Tibial nerve (tissue), 4 donors: ENCODE results near the gene AEBP1. TPM values are rescaled to one million over a fixed set of nuclear protein-coding genes. Genes with fewer than 3 reads are reported as not detected.
A peak's percentile ranks its signal among the peaks of the same experiment; 100 is the strongest.

ENCODE experiments used
- DNase-seq, 2 donors: peaks; one replicate each; pipeline ENCODE4 v3.0.0-alpha.2; 2019; ENCODE audit warnings: low spot score in 2 of 2
- H3K27ac ChIP-seq, 4 donors: fragments of 200-600 bp; sonication (generic) in 3 of 4; one replicate each; pipeline ENCODE4 v1.5.1; 2017 to 2019; ENCODE audit warnings: mild to moderate bottlenecking in 1 of 4
- H3K27me3 ChIP-seq, 2 donors: fragments of 200-600 bp; sonication (generic) in 1 of 2; one replicate each; pipeline versions ENCODE4 v1.5.1 to v1.6.0; 2017 to 2019
- H3K36me3 ChIP-seq, 3 donors: fragments of 200-600 bp; sonication (generic); one replicate each; pipeline ENCODE4 v1.5.1; 2018 to 2019
- H3K4me1 ChIP-seq, 4 donors: fragments of 200-600 bp; sonication (generic) in 3 of 4; one replicate each; pipeline ENCODE4 v1.5.1; 2017 to 2019
- H3K4me3 ChIP-seq, 4 donors: fragments of 200-600 bp; sonication (generic) in 3 of 4; one replicate each; pipeline ENCODE4 v1.5.1; 2017 to 2019; ENCODE audit warnings: mild to moderate bottlenecking in 1 of 4, moderate library complexity in 1 of 4
- H3K9me3 ChIP-seq, 4 donors: fragments of 200-600 bp; sonication (generic) in 3 of 4; one replicate each; pipeline ENCODE4 v1.5.1; 2017 to 2019
- CTCF ChIP-seq, 5 experiments: fragments of 200-600 bp in 3 of 5; fragments of 450-650 bp in 2 of 5; sonication (generic) in 3 of 5; IDR thresholded peaks; one replicate each; pipeline ENCODE4 v1.5.1; 2016 to 2019; ENCODE audit warnings: antibody characterized with exemption in 5 of 5, mild to moderate bottlenecking in 3 of 5, moderate library complexity in 2 of 5
- EP300 ChIP-seq, 2 donors: sonication (generic); formaldehyde crosslinking; IDR thresholded peaks; one replicate each; pipeline ENCODE4 v1.6.1; 2017; ENCODE audit warnings: antibody characterized with exemption in 2 of 2, mild to moderate bottlenecking in 1 of 2
- POLR2A ChIP-seq, 2 donors: fragments of 450-650 bp; IDR thresholded peaks; one replicate each; pipeline ENCODE4 v1.6.1; 2017; ENCODE audit warnings: antibody characterized with exemption in 2 of 2, mild to moderate bottlenecking in 2 of 2, moderate library complexity in 2 of 2
- WGBS, 2 donors: methylation state at CpG; one replicate each; pipeline ENCODE4 v1.1.5; 2018; 5-methylcytosine and 5-hydroxymethylcytosine counted together
- total RNA-seq, 4 donors: library from RNA; depleted of rRNA; stranded (reverse); fragments of >200 nt; gene quantifications; one replicate each; pipeline ENCODE4 v1.1.0, GENCODE V29; 2016

Gene AEBP1
- total RNA-seq, 4 donors from 2014 or later = 142 to 440 (median 264) TPM

- Histone ChIP-seq H3K36me3 (peaks cover 0 to 73% (median 17%) of the 10 kb centered on the region in 3 donors), H3K27ac (peak overlapping the region in 1 of 4 donors; percentile 21), H3K9me3 (no peaks in the 10 kb centered on the region), H3K4me3 (no peak overlapping the region), H3K4me1 (peaks cover 0 to 31% (median 6%) of the 10 kb centered on the region in 4 donors), H3K27me3 (no peaks in the 10 kb centered on the region)
- WGBS, 2 donors = 76 to 83% methylated on average over 7 to 8 of the region's 8 CpGs
- TF ChIP-seq POLR2A (IDR thresholded peaks at IDR 0.05) (no peak), CTCF (IDR thresholded peaks at IDR 0.05) (no peak), EP300 (IDR thresholded peaks at IDR 0.05) (no peak)
- no peak for DNase-seq
These were observed 25.6 kb upstream of the AEBP1 start for GRCh38 chr7:44078521-44078920.

- DNase-seq = no peak
- H3K27ac ChIP-seq = no peak overlapping the region
- no peaks in the 10 kb centered on the region for H3K9me3 ChIP-seq
- H3K4me3 ChIP-seq = no peak overlapping the region
- no peak for TF ChIP-seq POLR2A (IDR thresholded peaks at IDR 0.05)
- no peak for TF ChIP-seq CTCF (IDR thresholded peaks at IDR 0.05)
- no peak for TF ChIP-seq EP300 (IDR thresholded peaks at IDR 0.05)
- WGBS, 2 donors = 81 to 89% methylated on average over 7 to 9 of the region's 11 CpGs
- peaks cover 0 to 64% (median 17%) of the 10 kb centered on the region in 3 donors for H3K36me3 ChIP-seq
- H3K27me3 ChIP-seq = no peaks in the 10 kb centered on the region
- H3K4me1 ChIP-seq = peaks cover 0 to 31% (median 5%) of the 10 kb centered on the region in 4 donors
These were observed 24.7 kb upstream of the AEBP1 start for GRCh38 chr7:44079331-44080021.

GRCh38 chr7:44080118-44080517, 24.0 kb upstream of the AEBP1 start:
- WGBS, 2 donors = 86 to 91% methylated on average over 5 of the region's 5 CpGs
- Histone ChIP-seq H3K9me3 (no peaks in the 10 kb centered on the region), H3K4me1 (peaks cover 0 to 33% (median 5%) of the 10 kb centered on the region in 4 donors), H3K4me3 (no peak overlapping the region), H3K27ac (no peak overlapping the region), H3K27me3 (no peaks in the 10 kb centered on the region), H3K36me3 (peaks cover 0 to 57% (median 17%) of the 10 kb centered on the region in 3 donors)
- TF ChIP-seq CTCF (IDR thresholded peaks at IDR 0.05) (no peak), POLR2A (IDR thresholded peaks at IDR 0.05) (no peak), EP300 (IDR thresholded peaks at IDR 0.05) (no peak)
- no peak for DNase-seq

GRCh38 chr7:44080686-44081265, 23.4 kb upstream of the AEBP1 start:
- peak overlapping the region in 2 of 4 donors; percentile 94 for H3K27ac ChIP-seq
- peaks cover 0 to 51% (median 17%) of the 10 kb centered on the region in 3 donors for H3K36me3 ChIP-seq
- no peaks in the 10 kb centered on the region for H3K9me3 ChIP-seq
- no peaks in the 10 kb centered on the region for H3K27me3 ChIP-seq
- no peak for DNase-seq
- TF ChIP-seq POLR2A (IDR thresholded peaks at IDR 0.05) = no peak
- no peak for TF ChIP-seq EP300 (IDR thresholded peaks at IDR 0.05)
- TF ChIP-seq CTCF (IDR thresholded peaks at IDR 0.05) = no peak
- WGBS, 2 donors = 81 to 82% methylated on average over 11 of the region's 11 CpGs
- peaks cover 0 to 33% (median 5%) of the 10 kb centered on the region in 4 donors for H3K4me1 ChIP-seq
- peak overlapping the region in 3 of 4 donors; percentile 77 to 94 (median 92) for H3K4me3 ChIP-seq

GRCh38 chr7:44081266-44081748, 22.8 kb upstream of the AEBP1 start:
- peaks cover 0 to 33% (median 5%) of the 10 kb centered on the region in 4 donors for H3K4me1 ChIP-seq
- peak overlapping the region in 3 of 4 donors; percentile 87 to 94 (median 94) for H3K27ac ChIP-seq
- no peak for DNase-seq
- WGBS, 2 donors = 67 to 72% methylated on average over 9 of the region's 9 CpGs
- peak overlapping the region; percentile 77 to 94 (median 92) for H3K4me3 ChIP-seq
- H3K9me3 ChIP-seq = no peaks in the 10 kb centered on the region
- TF ChIP-seq EP300 (IDR thresholded peaks at IDR 0.05) (no peak), POLR2A (IDR thresholded peaks at IDR 0.05) (no peak), CTCF (IDR thresholded peaks at IDR 0.05) (no peak)
- H3K27me3 ChIP-seq = no peaks in the 10 kb centered on the region
- H3K36me3 ChIP-seq = peaks cover 0 to 45% (median 17%) of the 10 kb centered on the region in 3 donors
